KOPT-K1 (cell line): ENCODE data around the gene TRIML1.
"Not testable (repeated sequence)": the region's sequence is repeated elsewhere in the genome, so short reads cannot be mapped to it uniquely, and the experiment has no call there.

ENCODE experiments used
- H3K27ac ChIP-seq: fragments of 200-600 bp; sonication (generic); 2 replicates; pipeline ENCODE4 v1.5.1; 2016; ENCODE audit warnings: antibody characterized with exemption, mild to moderate bottlenecking, low read depth, low read length; ENCODE audit not compliant: poor library complexity, severe bottlenecking
- H3K36me3 ChIP-seq: fragments of 200-600 bp; sonication (generic); 2 replicates; pipeline ENCODE4 v1.5.1; 2017; ENCODE audit warnings: antibody characterized with exemption, mild to moderate bottlenecking, low read length, moderate library complexity; ENCODE audit not compliant: insufficient read depth
- H3K9me3 ChIP-seq: fragments of 200-600 bp; sonication (generic); 2 replicates; pipeline ENCODE4 v1.5.1; 2017; ENCODE audit warnings: antibody characterized with exemption, low read length, mild to moderate bottlenecking; ENCODE audit not compliant: insufficient read depth, poor library complexity, severe bottlenecking

The TRIML1 gene

DNA sequence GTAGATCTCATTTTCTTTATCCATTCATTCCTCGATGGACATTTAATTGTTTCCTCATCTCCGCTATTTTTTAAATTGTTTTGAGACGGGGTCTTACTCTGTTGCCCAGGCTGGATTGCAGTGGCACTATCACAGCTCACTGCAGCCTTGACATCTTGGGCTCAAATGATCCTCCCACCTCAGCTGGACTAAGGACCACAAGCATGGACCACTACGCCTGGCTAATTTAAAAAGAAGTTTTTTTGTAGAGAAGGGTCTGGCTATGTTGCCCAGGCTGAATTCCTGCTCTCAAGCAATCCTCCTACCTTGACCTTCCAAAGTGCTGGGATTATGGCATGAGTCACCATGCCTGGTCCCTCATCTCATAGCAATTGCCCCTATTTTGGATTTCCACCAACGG is 7.0 kb upstream of the TRIML1 start:
- Histone ChIP-seq H3K27ac (no peak overlapping the region), H3K9me3 (no peaks in the 10 kb centered on the region), H3K36me3 (no peaks in the 10 kb centered on the region)

DNA sequence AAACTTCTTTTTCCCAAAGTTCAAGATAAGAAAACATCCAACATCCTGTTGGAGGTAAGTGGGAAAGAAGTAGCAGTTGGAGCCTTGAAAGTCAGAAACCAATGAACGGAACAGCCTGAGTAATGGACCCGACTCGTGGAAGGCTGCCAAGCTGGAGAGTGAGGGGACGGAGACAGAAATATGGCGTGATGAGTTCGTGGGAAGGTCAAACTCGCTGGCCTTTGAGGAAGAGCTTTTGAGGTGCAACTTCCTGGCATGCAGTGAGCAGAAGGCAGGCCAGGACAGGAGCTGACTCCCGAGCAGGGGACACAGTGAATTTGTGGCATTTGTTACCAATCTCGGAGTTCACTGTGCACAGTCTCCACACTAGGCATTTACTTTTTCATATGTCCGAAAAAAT is 1.0 kb upstream of the TRIML1 start:
- Histone ChIP-seq H3K36me3 (no peaks in the 10 kb centered on the region), H3K27ac (no peak overlapping the region), H3K9me3 (no peaks in the 10 kb centered on the region)

DNA sequence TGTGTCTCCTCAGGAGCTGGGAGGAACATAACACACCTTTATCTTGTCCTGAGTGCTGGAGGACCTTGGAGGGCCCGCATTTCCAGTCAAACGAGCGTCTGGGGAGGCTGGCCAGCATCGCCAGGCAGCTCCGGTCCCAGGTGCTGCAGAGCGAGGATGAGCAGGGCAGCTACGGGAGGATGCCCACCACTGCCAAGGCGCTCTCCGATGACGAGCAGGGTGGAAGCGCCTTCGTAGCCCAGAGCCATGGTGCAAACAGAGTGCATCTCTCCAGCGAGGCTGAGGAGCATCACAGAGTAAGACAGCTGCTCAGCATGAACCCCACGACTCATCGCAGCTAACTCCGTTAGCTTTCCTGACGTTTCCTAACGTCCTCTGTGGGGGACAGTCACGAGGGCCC is 430 bp downstream of the TRIML1 start:
- Histone ChIP-seq H3K9me3 (no peaks in the 10 kb centered on the region), H3K36me3 (no peaks in the 10 kb centered on the region), H3K27ac (no peak overlapping the region)

DNA sequence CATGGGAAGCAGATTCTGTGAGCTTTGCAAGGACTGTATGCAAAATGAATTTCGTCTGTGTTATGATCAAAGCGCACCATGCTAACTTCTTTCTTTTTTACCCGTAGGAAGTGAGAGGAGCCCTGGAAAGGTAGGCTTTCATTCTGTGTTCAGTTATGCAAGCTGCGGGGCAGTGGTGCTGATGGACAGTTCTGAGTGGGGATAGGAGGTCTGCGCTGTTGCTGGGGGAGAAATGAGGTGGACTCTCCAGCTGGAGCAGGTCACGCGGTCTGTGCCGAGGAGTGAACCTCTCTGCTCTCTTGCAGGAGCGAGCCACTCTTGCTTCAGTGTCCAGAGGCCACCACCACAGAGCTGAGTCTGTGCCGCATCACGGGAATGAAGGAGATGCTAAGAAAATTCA is 4.5 kb downstream of the TRIML1 start:
- no peaks in the 10 kb centered on the region for H3K36me3 ChIP-seq
- H3K9me3 ChIP-seq, result no peaks in the 10 kb centered on the region
- H3K27ac ChIP-seq, result no peak overlapping the region

DNA sequence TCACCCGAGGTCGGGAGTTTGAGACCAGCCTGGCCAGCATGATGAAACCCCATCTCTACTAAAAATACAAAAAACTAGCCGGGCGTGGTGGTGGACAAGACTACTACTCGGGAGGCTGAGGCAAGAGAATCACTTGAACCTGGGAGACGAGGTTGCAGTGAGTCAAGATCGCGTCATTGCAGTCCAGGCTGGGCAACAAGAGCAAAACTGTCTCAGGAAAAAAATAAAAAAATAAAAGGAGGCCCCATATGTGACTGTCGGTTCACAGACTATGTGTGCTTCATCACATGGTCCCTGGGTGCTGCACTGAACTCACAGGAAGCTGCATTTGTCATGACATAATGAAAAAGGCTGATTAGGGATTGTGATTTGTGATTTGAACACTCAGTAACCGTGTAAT is 6.4 kb downstream of the TRIML1 start:
- Histone ChIP-seq H3K36me3 (no peaks in the 10 kb centered on the region), H3K9me3 (no peaks in the 10 kb centered on the region), H3K27ac (no peak overlapping the region)

DNA sequence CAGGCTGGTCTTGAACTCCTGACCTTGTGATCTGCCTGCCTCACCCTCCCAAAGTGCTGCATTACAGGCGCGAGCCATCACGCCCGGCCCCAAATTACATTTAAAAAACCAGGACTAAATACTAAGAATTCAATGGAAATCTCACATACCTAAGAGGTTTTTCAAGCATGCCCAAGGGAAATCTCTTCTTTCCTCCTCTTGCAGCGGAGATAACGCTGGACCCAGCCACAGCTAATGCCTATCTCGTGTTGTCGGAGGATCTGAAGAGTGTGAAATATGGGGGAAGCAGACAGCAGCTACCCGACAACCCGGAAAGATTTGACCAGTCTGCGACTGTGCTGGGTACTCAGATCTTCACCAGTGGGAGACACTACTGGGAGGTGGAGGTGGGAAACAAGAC is 7.4 kb downstream of the TRIML1 start:
- Histone ChIP-seq H3K27ac (no peak overlapping the region), H3K9me3 (no peaks in the 10 kb centered on the region), H3K36me3 (no peaks in the 10 kb centered on the region)

DNA sequence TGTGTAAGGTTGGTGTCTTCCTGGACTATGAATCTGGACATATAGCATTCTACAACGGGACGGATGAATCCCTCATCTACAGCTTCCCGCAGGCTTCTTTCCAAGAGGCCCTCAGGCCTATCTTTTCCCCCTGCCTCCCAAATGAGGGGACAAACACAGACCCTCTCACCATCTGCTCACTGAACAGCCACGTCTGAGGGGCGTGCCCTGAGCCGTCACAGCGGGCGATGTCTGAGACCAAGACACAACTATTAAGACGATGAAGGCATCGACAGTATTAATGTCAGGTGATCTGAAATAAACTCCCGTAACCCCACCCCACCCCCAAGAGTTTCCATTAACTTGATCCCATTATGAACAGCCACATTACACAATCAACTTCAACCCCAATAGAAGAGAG is 7.9 kb downstream of the TRIML1 start:
- Histone ChIP-seq H3K9me3 (no peaks in the 10 kb centered on the region), H3K36me3 (no peaks in the 10 kb centered on the region), H3K27ac (no peak overlapping the region)

DNA sequence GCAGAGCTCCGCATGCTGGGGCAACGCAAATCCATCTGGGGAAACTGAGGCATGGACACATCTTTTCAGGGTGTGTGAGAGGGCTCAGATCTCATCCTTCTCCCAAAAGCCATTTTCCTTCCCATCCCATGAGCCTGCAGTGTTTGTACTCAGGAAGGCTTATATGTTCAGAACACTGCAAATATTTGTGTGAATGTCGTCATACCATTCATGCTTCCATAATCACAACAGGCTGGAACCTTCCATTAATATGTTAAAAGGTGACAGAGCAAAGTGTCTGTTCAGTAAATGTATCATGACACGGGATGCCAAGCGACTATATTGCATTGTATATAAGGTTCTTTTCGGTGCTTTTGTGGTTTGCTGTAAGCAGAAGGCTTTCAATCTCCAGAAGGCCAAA is 8.5 kb downstream of the TRIML1 start:
- Histone ChIP-seq H3K27ac (no peak overlapping the region), H3K36me3 (no peaks in the 10 kb centered on the region), H3K9me3 (no peaks in the 10 kb centered on the region)

DNA sequence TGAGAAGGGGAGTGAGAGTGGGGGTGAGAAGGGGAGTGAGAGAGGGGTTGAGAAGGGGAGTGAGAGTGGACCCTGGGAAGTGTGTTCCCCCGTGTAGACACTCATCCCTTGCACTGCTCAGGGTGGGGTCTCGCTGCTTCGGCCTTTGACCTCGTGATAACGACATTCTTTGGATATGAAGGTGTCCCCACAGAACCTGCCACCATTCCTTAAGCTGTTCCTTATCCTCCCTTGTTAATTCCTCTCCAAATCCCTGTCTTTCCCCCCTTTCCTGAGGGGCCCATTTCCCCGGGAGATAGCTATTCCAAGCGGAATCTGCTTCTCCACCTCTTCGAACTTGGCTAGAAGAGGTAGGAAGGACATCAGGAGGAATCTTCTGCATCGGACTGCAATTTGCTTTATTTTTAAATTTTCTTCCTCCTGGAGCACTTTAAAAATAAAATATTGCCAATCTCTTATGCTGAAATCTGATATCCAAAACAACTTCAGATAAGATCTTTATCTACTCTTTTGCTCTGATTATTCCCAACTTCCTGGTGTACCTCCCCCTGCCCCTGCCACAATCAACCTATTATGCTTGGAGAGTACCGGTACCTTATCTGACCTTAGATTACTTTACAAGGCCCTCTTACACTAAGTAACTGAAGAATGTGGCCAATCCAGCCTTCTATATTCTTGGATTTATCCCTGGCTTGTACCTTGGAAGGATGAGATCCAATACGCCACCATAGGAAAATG is 15.6 kb downstream of the TRIML1 start:
- Histone ChIP-seq H3K36me3 (no peaks in the 10 kb centered on the region), H3K27ac (no peak overlapping the region), H3K9me3 (peaks cover 5% of the 10 kb centered on the region)

DNA sequence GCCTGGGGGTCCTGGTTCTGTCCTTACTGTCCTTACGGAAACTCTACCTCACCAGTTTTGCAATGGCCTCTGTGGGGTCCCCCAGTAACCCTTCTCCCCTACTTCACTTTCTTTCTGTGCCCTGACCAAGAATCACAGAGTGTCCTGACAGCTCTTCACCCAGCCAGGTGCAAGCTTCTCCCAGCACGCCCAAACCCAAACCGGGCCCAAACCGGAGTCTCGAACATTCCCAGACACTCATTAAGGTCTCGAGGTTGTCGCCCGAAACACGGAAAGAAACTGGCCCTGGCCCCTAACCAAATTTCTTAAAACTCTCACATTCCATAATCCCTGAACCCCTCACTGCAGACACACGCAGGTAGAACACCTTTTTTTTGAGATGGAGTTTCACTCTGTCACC is 19.1 kb downstream of the TRIML1 start:
- Histone ChIP-seq H3K27ac (no peak overlapping the region), H3K36me3 (no peaks in the 10 kb centered on the region), H3K9me3 (peaks cover 5% of the 10 kb centered on the region)

DNA sequence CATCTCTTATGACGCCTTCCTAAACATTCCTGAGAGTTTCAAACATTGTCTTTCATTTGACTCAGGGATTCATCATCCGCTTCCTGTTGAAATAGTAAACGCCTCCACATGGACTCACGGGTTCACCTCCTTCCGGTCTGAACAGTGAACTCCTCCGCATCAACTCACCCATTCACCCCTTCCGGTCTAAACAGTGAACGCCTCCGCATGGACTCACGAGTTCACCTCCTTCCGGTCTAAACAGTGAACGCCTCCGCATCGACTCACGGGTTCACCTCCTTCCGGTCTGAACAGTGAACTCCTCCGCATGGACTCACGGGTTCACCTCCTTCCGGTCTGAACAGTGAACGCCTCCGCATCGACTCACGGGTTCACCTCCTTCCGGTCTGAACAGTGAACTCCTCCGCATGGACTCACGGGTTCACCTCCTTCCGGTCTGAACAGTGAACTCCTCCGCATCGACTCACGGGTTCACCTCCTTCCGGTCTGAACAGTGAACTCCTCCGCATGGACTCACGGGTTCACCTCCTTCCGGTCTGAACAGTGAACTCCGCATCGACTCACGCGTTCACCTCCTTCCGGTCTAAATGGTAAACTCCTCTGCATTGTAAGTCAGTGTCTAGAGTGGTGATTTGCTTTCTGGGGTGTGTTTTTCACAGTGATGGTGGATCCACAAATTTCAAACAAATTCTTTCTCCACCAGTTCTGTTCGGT is 20.4 kb downstream of the TRIML1 start:
- not testable (repeated sequence) for H3K27ac ChIP-seq, H3K36me3 ChIP-seq, H3K9me3 ChIP-seq

DNA sequence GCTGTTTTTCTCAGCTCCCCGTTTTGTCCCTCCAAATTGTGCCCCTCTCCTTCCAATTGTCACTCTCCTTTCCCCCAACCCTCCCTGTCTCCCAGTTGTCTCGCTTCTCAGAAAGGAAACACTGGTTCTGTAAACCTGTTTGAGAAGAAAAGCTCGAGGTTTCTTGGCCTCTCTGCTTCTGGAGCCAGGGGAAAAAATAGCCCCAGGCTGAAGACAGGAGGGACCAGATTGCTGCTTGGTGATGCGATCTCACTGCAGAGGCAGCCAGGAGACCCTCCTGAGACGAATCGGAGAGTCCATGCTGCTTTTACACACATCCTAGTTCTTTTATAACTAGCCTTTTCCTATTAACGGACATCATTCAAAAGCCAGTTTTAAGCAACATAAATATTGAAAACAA is 21.2 kb downstream of the TRIML1 start:
- Histone ChIP-seq H3K9me3 (peaks cover 5% of the 10 kb centered on the region), H3K27ac (no peak overlapping the region)

DNA sequence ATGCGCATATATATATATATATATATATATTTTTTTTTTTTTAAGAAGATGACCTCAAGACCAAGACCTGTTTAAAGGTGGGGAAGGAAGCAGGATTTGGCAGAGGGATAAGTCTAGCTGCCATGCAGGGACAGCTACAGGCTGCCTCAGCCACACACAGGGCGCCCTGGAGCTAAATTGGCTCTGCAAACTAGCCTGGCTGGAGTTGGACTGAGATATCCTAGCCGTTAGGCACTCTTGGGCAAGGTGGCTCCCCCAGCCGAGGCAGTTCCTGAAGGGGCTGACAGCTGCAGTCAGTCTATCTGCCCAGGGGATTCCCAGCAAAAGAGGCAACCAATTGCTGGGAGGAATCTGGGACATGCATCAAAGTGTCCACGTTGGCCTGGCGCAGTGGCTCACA is 21.9 kb downstream of the TRIML1 start:
- Histone ChIP-seq H3K36me3 (no peaks in the 10 kb centered on the region), H3K9me3 (peaks cover 5% of the 10 kb centered on the region), H3K27ac (no peak overlapping the region)

More for the DNA sequence above, 21.2 kb downstream of the TRIML1 start:
- no peaks in the 10 kb centered on the region for H3K36me3 ChIP-seq

DNA sequence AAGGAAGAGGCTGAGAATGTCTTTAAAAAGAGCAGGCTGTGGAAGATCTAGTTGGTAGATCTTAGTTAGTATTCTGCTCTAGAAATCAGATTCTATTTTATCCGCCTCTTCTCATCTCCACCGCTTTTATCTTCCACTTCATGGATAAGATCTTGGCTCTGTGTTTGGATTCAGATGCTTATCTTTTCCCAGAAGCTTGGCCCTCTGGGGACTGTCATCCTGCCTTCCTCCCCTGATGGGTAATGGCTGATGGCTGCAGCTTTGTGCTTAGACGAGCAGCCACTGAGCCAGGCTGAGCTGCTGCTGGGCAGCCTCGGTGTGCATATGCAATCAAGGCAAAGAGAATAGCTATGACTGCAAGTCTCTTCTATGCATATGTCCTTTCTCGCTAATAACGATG is 23.5 kb downstream of the TRIML1 start:
- Histone ChIP-seq H3K36me3 (no peaks in the 10 kb centered on the region), H3K27ac (no peak overlapping the region), H3K9me3 (peaks cover 5% of the 10 kb centered on the region)

DNA sequence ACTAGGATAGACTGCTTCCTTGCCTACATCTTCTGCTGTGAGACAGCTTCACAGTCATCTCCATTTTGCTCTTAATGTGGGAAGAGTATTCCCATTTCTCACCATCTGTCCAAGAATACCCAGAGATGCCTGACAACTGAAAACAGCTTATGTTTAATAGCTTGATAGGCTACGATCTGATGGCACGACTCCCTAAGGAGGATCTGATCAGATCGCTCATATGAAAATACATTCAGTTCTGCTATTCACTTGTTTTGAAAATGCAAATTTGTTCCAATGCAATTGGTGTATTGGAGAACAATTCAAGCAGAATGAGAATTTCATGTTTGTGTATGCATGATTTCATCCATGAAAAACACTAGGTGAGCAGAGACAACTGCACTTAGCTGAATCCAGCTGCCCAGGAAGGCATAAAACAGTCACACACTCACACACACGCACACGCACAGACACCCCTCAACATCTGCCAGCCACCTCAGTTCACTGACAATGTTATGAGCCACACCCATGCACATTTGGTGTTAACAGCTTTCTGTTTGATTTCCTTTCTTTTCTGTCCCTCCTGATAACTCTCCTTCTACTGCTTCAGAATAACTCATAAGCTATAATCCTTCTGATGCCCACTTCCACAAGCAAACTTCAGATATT is 29.6 kb downstream of the TRIML1 start:
- H3K27ac ChIP-seq, result no peak overlapping the region
- H3K9me3 ChIP-seq, result no peaks in the 10 kb centered on the region
- no peaks in the 10 kb centered on the region for H3K36me3 ChIP-seq

DNA sequence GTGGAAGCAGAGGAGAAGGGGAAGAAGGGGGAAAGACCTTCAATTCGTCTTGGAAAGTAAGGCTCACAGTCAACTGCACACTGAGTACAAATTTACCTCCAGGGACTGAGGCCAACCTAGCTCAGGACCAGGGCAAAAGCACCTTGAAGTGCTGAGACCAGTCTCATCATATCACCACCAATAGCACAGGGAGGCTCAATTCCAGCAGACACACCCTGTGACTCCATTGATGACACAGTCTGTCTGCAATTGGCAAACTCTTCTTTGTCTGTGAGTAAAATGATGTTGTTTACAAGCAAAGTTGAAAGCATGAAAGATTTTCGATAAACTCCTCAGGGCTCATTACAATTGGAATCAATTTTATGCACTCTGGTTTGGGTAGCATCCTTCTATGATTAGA is 32.3 kb downstream of the TRIML1 start:
- peaks cover 4% of the 10 kb centered on the region for H3K9me3 ChIP-seq
- H3K27ac ChIP-seq, result no peak overlapping the region
- H3K36me3 ChIP-seq, result no peaks in the 10 kb centered on the region
